ENCODE measurements around the gene ROR1.

Gene ROR1

DNA sequence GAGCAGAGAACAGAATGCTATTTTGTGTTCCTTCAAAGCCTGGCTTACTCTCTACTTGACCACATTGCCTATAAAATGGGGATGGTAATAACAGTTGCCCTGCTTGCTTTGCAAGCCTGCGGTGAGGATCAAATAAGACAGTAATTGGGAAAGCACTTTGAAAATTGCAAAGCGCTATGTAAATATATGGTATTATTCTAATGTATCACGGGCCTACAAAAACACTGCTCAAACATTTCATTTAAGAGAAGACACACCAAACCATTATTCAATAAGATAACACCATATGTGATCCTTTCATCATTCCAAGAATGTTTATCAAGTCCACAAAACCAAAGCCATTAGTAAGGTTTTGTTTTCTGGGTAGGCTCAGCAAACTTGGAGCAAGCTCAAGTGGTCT lies 208.4 kb downstream of the ROR1 start:
- no peak for DNase-seq

DNA sequence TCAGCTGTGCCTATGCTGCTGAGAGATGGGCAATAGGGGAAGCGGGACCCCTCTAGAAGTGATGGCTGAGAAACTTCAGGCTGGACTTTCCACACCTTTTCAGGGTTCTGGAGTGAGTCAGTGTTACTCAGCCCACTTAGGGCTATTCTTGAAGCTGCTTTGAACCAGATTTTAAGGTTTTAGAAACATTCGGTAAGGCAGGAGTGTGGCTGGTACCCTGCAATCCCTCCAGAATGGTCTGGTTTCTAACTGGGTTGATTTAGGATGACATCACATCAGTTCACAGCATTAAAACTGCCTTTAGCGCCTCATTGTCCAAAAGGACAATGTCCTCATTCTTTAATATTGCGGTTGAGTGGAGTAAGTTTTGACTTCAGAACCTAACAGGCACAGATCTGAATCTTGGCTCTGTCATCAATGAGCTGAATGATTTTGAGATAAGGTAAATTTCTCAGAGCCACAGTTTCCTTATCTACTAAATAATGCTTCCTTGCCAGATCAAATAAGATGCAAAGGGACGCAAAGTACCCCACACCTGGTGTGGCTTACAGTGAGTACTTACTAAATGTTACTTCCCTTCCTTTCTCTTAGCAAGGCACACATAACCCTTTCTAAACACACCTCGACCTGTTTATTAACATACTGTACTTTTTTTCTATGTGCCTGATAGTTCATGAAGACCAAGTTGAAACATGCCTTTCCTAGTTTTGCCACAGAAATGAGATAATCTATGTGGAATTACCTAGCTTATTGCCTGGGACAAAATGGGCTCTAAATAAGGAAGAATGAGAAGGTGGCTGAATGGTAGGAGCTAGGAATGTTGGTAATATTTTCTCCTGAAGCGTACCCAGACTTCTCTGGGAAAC lies 209.8 kb downstream of the ROR1 start:
- no peak for DNase-seq

DNA sequence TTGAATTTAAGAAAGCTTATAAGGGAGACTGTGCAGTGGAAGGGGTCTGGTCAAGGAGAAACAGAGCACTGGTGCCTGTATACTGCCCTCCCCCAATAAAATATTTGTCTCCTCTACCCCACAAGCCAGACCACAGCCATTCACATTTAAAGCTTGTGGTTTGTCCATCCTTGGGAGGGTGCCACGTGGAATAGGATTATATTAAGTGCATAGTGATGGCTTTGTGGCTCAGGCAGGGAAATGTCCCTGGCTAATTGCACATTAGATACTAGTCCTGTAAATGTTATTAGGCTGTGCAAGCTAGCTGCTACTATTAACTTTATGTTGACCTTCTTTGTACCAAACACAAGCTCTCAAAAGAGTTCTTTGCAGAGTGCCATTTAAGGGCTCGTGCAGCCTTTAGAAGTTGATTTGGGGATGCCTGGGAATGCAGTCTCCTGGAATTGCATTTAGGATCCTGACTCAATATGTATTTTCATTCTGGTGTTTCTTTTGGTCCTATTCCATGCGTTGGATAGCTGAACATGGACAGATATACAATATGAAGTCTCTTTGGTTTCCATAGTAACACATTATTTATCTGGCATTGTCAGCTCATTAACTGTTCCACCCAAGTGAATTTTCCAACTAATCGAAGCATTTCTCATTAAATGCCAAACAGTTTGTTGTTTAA lies 210.6 kb downstream of the ROR1 start:
- no peak for DNase-seq

DNA sequence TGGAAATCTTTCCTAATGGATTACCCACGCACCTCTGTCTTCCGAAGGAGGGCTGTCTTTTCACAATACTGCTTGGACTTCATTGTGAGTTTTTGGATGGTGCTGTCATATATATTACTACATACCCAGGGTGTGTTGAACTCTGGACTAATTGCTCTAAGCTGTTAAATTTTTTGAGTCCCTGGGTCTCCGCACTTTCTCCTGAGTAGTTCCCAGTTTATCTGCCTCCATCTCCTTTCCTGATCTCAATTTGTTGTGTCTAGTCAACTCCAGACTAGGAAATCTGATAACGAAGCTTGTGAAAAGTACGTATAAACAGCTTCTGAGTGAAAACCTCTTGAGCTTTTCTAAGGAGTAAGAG lies 211.1 kb downstream of the ROR1 start:
- no peak for DNase-seq

DNA sequence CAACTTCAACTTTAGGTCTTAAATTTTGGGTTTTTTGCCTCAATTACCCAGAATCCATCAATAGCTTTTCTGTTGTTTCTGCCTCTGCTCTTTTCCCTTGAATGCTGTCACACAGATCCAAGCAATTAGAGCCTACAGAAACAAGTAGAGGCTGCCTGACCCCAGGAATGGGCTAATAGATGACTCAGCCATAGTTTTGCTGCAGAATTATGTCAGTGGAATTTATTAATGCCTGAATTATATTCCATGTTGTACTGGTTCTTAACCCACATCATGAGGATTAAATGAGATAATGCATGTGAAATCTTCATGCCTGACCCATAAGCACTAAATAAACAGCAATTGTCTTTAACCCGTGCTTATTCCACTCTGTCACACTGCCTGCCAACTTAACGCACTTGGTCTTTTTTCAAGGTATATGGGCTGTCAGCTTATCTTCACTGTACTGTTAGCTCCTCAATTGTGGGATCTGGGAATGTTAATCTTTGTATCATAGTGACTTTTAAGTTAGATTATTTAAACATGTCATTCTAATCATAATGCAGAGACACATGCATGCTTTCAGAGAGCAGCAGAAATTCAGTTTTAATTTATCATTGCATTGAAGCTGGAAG lies 213.3 kb downstream of the ROR1 start:
- DNase-seq = no peak

DNA sequence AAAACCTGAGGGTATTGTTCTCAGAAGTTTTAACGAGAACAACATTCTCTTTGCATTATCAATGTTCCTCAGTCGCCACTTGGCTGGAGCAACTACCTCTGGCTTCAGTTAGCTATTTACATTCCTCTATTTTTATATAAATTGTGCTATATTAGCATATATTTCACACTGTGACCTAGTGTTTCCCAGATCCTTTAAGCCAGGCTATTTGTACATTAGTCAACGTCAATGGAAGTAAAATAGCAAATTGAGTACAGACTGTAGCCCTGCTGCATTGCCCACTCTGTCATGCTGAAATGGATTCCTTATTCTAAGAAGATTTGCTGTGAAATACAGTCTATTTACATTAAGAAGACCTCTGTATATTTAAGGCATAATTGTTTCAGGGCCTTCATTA lies 213.8 kb downstream of the ROR1 start:
- DNase-seq = no peak

DNA sequence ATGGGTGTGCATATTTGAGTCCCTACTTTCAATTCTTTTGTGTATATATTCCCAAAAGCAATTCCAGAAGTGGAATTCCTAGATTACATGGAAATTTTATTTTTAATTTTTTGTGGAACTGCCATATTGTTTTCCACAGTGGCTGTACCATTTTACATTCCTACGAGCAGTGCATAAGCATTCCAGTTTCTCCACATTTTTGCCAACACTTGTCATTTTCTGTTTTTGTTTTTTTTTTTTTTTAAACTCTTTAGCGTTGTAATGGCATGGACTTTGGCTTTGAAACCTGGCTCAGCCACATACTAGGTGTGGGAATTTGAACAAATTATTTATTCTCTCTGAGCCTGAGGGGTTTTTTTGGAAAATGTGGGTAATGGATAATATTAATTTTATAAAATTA lies 215.1 kb downstream of the ROR1 start:
- DNase-seq = no peak

DNA sequence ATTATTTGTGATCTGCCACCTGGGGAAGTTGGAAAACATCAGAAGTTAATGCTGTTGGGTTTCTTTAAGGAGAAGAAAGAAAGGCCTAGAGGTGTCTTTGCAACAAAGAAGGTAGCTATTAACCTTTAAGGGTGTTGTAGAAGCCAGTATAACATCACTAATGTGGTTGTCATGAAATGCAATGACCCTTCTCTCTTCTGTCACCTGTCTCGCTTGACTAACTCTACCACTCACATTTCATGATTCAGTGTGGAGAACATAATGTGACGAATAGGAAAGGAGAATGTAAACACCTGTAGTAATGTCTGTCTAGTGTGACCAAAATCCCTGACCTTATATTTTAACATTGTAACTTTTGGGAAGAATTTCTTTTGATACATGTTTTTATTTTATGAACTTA lies 217.9 kb downstream of the ROR1 start:
- no peak for DNase-seq

DNA sequence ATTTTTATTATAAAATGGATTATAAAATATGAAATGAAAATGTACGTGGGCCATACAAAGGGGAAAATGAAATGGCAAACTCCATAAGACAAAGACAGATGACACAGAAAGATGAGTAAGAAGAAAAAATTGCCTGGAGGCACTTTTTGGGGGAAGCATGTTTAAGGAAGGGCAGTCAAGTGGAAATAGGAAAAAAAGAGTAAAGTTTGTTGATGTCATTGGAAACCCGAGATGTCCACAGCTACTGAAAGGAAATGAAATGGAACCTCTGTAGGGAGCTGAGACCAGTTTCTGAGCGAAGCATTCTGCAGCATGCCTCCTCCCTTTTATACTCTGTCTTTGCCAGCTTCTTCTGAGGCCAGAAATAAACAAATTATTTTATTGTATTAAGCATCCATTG lies 226.2 kb downstream of the ROR1 start:
- DNase-seq = no peak

DNA sequence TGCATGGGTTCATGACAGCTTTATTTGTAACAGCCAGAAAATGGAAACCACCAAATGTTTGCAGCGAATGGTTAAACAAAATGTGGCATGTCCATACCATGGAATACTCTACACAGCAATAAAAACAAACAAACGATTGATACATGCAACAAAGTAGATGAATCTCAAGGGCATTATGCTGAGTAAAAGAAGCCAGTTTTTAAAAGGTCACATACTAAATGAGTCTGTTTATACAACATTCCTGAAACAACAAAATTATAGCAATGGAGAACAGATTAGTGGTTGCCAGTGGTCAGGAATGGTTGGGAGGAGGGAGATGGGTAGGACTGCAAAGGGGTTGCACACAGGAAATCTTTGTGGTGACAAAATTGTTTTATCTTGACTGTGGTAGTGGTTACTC lies 227.2 kb downstream of the ROR1 start:
- no peak for DNase-seq

DNA sequence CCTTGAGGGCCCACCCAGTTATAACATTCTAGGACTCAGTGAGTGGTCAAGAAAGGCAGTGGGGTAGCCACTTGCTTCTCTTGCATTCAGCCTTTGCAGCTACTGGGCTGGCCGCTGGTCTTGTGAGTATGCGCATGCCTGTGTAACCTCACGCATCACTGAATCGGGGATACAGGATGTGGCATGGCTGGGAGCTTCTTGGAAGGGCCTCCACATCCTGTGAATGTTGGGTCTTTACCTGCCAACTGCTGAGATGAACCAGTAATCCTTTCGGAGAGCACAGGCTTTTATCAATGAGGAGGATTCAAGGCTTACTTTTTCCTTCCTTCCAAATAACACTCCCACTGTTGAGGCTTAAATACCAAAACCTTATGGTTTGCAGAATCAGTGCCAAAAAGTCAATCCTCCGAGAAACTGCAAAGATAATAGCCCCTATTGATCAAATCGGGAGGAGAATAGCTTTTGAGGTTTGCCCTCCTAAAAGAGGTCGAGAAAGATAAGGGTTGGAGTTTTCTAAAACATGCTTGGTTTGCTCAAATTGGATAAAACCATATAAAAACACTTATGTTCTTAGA lies 230.7 kb downstream of the ROR1 start:
- no peak for DNase-seq

DNA sequence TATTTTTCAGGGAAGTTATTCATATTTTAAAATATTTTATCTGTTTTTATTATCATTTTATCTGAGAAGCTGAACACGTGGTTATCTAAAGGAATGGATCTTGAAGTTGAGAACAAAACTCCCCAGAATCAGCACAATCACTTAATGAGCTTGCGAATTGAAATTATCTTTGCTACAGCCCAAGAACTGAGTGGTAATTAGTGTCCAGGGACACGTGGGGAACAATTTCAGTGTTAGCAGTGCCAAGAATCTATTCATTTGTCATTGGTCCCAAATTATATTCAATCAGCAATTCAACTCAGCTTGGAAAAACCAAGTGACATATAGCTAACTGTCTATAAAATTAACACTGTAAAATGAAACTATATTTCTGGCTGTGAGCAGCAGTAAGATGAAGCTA lies 232.0 kb downstream of the ROR1 start:
- DNase-seq = no peak

DNA sequence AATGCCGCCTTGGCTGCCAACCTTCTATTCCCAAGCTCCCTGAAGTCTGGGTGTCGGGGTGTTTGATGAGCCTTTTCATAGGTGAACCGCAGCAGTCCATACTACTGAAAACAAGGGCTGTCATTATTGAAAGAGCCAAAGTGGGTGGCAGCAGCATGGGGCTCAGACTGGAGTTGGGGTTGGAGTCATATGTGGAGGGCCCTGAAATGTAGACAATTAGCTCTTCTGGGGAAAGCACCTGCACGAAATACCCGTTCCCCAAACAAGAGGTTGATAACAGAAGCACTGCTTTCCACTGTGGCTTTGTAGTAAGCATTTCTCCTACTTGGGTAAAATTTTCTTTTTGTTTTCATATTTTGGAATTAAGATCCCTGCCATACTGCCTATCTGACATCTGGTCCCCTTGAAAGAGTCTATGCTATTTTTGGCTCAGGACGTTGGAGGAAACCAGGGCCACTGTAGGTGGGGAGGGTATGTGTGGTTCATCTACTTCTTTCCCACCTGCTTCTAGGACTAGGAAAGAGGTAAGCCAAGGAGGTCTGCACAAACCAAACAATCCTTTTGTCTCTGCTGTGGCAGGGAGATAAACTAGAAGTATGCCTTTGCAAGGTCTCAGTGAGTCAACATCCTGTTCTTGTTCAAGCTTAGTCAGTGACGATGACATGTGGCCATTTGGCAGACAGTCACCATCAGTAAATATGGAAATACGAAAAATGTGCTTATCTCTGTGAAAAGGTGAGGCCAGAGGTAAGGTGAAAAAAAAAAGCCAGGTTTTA lies 232.6 kb downstream of the ROR1 start:
- DNase-seq = no peak

DNA sequence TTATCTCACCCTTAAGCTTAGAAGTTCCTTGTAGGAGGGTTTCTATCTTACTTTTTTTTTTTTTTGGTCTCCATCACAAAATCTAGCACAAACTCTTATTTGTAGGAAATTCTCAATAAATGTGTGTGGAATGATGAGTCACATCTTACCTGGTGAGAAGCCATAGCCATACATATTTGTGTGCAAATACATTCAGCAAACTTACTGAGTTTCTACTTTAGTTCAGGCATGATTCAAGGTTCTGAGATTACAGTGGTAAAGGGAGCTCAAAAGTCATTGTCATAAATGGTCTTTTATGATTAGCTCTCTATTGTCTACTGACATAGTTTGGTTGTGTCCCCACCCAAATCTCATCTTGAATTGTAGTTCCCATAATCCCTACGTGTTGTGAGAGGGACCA lies 236.5 kb downstream of the ROR1 start:
- no peak for DNase-seq

DNA sequence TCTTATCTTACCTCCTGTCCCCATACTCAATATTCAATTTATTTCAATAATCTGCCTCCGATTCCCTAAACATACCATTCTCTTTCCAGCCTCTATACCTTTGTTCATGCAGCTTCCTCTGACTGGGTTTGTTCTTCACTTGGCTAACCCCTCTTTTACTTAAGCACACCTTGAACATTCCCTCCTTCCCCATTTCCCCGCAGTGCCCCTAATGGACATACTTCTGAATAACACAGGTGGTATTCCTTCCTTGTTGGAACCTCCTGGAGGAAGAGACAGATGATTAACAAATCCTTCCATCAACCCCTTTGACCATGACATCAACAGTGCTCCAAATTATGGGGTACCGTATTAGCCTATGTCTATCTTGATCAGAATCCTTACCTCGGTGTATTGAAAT lies 239.6 kb downstream of the ROR1 start:
- no peak for DNase-seq

DNA sequence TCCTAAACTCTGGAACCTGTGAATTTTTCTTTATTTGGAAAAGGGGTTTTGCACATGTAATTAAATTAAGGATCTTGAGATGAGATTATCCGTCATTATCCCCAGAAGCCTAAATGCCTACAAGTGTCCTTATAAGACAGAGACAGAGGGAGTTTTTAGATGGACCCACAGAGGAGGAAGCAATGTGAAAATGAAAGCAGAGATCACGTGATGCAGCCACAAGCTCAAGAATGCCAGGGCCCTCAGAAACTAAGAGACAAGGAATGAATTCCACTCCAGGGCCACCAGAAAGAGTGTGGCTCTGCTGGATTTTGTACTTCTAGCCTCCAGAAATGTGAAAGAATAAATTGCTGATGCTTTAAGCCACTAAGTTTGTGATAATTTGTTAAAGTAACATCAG lies 246.0 kb downstream of the ROR1 start:
- DNase-seq = no peak

DNA sequence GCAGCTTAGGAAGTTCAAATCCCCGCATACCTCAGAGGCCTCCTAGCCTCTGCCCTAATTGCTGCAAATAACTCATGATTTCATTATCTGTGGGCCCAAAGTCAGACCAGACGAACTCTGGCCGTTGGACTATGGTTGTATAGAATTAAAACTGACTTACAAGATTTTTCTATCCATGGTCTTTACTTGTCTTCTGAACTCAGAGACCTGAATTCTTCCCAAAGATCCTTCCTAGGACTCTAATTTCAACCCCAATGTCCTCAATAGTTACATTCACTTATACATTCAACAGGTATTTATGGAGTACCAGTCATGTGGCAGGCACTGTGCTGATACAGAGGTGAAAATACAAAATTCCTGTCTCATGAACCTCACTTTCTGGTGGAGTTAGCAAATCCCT lies 247.2 kb downstream of the ROR1 start:
- no peak for DNase-seq

DNA sequence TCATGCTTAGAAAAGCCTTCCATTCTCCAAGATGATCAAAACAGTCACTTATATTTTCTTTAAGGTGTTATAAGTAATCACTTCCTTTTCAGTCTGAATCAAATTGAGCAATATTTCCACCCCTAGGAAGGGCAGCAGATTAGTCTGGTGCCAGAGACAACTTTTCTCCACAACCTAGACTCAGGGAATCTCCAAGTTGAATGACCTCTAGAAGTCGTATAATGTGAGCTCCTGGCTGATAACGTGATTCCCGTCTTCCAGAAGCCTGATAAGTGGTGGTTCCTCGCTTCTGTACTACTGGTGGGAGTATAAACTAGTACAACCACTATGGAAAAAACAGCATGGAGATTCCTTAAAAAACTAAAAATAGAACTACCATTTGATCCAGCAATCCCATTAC lies 251.2 kb downstream of the ROR1 start:
- no peak for DNase-seq

DNA sequence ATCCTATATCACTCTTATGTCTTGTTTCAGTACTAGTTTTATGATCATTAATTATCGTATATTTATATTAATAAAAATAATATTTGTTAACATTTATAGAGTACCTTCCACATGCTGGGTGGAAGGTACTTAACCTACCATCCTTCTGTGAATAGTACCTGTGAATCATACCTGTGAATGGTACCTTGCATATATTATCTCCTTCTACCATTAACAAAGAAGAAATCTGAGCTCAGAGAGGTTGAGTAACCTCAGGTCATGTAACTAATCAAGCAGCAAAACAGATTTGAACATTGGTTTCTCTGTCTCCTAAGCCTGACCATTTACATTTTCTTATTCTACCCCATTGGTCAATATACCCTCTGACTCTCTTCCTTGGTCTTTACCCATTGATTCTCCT lies 255.2 kb downstream of the ROR1 start:
- DNase-seq = no peak

DNA sequence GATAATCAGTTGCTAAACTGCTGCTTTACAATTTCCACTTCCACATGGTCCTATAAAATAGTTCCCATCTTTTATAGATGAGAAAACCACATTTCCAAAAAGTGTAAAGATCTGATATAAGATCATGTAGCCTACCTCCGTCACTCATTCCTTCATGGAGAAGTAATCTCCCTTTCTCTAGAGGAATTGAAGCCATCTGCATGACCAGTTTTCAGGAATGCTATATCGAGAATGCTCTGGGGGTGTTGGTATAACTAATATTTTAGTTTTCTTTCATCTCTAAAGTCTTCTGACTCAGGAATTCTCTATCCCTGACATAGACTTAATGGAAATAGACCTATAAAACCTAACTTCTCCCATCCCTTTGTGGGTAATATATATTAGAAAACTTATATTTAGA lies 256.6 kb downstream of the ROR1 start:
- no peak for DNase-seq

DNA sequence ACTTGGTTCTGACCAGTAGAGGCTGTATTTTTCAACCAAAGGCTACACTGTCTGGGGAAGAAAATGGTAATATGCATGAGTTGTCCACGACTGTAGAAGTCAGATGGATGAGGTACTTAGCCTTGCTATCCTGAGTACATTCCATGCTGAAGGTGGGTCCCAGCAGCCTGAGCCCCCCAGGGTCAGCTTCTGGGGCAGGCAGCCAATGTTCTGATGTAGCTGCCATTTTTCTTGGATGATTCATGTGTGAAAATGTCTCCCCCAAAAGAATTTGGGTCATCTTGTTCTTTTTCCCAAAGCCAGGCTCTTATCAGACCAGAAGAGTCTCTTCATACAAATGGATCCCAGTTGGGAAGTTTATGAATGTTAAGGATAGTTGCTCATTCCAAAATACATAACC lies 257.4 kb downstream of the ROR1 start:
- DNase-seq = no peak

DNA sequence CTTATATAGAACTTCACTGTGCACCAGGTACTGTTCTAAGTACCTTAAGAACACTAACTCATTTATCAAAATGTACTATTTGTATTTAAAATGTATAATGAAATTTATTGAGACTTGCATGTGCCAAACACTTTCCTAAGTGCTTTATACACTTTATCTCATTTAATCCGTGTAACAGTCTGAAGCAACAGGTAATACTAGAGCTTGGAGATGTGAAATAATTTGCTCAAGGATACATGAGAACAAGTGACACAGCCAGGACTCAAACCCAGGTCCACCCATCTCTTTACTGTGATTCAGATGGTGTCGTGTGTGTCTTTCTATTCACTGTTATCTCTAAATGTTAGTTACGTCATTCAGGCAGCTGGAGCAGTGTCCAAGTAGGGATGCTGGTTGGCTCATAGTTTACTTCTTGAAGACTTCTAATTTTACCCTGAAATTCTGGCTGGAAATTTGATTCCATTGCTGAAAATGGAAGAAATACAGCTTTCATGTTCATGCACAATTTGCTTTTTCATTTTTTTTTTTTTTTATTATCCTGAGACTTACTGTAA lies 259.9 kb downstream of the ROR1 start:
- no peak for DNase-seq

DNA sequence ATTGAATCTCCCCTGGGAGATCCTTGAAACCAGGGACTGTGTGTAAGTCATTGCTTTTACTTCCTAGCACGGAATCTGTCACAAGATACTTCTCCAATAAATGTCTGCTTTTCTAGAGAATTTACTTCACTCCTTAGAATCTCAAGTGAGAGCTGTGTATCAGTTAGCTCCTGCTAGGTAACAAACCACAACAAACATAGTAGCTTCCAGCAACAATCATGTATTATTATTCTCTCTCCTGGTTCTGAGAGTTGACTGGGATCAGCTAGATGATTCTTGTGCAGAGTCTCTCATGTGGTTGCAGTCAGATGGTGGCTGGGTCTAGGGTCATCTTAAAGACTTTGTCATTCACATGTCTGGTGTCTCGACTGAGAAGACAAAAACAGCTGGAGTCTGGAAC lies 262.7 kb downstream of the ROR1 start:
- no peak for DNase-seq

Data from retina (tissue), 1 donor.